Cardiac muscle cell (in vitro differentiated cells and primary cell): ENCODE data around the gene OR8D2. TPM values are rescaled to one million over a fixed set of nuclear protein-coding genes. Genes with fewer than 3 reads are reported as not detected.
"Not testable (repeated sequence)": the region's sequence is repeated elsewhere in the genome, so short reads cannot be mapped to it uniquely, and the experiment has no call there.

ENCODE experiments used
- DNase-seq, 2 donors: peaks; one replicate each; pipeline versions ENCODE4 v3.0.0 to v3.0.0-alpha.2; 2010 to 2017; ENCODE audit warnings: low read depth in 1 of 2, low spot score in 1 of 2
- H3K27ac ChIP-seq: fragments of 200-600 bp; sonication (generic); 2 replicates; pipeline ENCODE4 v1.5.1; 2016
- H3K27me3 ChIP-seq: fragments of 200-600 bp; sonication (generic); 2 replicates; pipeline ENCODE4 v1.6.0; 2016; ENCODE audit warnings: control low read depth
- H3K36me3 ChIP-seq: fragments of 200-600 bp; sonication (generic); 2 replicates; pipeline ENCODE4 v1.5.1; 2016; ENCODE audit warnings: control low read depth
- H3K4me1 ChIP-seq: fragments of 200-600 bp; sonication (generic); 2 replicates; pipeline ENCODE4 v1.8.1; 2017; ENCODE audit warnings: low read depth, mild to moderate bottlenecking, mixed run types
- H3K4me3 ChIP-seq: fragments of 200-600 bp; sonication (generic); 2 replicates; pipeline ENCODE4 v1.5.1; 2016; ENCODE audit warnings: mild to moderate bottlenecking
- H3K9me3 ChIP-seq: fragments of 200-600 bp; sonication (generic); 2 replicates; pipeline ENCODE4 v1.5.1; 2017; ENCODE audit warnings: low read depth, mild to moderate bottlenecking, control low read depth
- polyA plus RNA-seq: library from polyadenylated mRNA; unstranded; fragments of >200 nt; fragmentation: Nextera tagmentation; extraction: Ambion mirVana; gene quantifications from 2 replicates; pipeline ENCODE4 v1.2.1, GENCODE V29; 2016
- total RNA-seq: library from RNA; depleted of rRNA; stranded (reverse); fragments of >200 nt; gene quantifications from 2 replicates; pipeline ENCODE4 v1.2.3, GENCODE V29; 2016
- TF ChIP-seq, protein P1 (sequence below): IDR thresholded peaks from 2 replicates; pipeline ENCODE4 v1.5.1; 2012; ENCODE audit warnings: low read depth, mild to moderate bottlenecking, low read length

OR8D2 gene
- total and polyA plus RNA-seq, 2 experiments from 2014 or later: not detected

DNA sequence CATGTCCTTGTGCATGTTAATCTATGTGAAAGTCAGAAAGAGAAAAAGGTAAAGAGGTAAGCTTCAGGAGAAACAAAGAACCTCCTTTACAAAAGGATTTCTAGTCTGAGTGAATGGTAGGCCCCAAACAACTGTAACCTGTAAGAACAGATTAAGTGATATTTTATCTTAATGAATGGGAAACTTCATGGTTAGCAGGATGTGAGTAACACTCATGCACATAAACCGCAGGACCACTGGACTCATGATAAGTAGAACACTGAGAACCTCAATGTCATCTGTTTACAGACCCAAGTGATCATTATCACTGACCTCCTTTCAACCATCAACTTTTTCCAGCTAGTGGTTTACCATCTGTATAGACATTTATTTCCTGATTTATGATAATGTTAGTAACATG is 43.9 kb downstream of the OR8D2 start:
- H3K27me3 ChIP-seq: no peaks in the 10 kb centered on the region
- H3K36me3 ChIP-seq: no peaks in the 10 kb centered on the region
- H3K4me1 ChIP-seq: no peaks in the 10 kb centered on the region
- no peak overlapping the region for H3K27ac ChIP-seq
- H3K9me3 ChIP-seq: no peaks in the 10 kb centered on the region
- TF ChIP-seq, protein P1, sequence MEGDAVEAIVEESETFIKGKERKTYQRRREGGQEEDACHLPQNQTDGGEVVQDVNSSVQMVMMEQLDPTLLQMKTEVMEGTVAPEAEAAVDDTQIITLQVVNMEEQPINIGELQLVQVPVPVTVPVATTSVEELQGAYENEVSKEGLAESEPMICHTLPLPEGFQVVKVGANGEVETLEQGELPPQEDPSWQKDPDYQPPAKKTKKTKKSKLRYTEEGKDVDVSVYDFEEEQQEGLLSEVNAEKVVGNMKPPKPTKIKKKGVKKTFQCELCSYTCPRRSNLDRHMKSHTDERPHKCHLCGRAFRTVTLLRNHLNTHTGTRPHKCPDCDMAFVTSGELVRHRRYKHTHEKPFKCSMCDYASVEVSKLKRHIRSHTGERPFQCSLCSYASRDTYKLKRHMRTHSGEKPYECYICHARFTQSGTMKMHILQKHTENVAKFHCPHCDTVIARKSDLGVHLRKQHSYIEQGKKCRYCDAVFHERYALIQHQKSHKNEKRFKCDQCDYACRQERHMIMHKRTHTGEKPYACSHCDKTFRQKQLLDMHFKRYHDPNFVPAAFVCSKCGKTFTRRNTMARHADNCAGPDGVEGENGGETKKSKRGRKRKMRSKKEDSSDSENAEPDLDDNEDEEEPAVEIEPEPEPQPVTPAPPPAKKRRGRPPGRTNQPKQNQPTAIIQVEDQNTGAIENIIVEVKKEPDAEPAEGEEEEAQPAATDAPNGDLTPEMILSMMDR: no peak
- no peak overlapping the region for H3K4me3 ChIP-seq
- peak in 1 of 2 donors; percentile 66 for DNase-seq

DNA sequence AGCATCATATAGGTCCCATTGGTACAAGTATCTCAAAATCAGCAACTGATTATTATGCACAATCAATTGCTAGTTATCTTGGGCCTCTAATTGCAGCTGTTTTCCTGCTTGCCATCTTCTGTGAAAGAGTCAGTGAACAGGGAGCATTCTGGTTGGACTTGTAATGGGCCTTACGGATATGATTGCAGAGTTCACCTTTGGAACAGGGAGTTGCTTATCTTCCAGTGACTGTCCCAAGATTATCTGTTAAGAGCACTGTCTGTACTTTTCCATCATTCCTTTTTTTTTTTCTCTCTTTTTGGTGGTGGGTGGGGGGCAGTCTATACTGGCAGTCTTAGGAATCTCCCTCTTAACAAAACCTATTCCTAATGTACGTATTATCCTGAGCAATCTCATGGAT is 46.0 kb downstream of the OR8D2 start:
- Histone ChIP-seq H3K27ac (no peak overlapping the region), H3K27me3 (no peaks in the 10 kb centered on the region), H3K4me3 (no peak overlapping the region), H3K4me1 (no peaks in the 10 kb centered on the region), H3K9me3 (no peaks in the 10 kb centered on the region), H3K36me3 (no peaks in the 10 kb centered on the region)
- TF ChIP-seq, protein P1: no peak
- DNase-seq: no peak

GRCh38 chr11:124270886-124271285 is 49.1 kb downstream of the OR8D2 start:
- H3K9me3 ChIP-seq, H3K27me3 ChIP-seq, H3K36me3 ChIP-seq, H3K4me3 ChIP-seq, H3K27ac ChIP-seq, H3K4me1 ChIP-seq, DNase-seq: not testable (repeated sequence)

Other genes starting within 250 kb of the OR8D2 start
- gene VWA5A, start 204.7 kb downstream of the OR8D2 start, total RNA-seq: 20.8 and 28.9 TPM in 2 replicates
- gene VWA5A, start 204.7 kb downstream of the OR8D2 start, polyA plus RNA-seq: 34.1 and 37.6 TPM in 2 replicates
- gene OR10D3, start 136.9 kb downstream of the OR8D2 start, total RNA-seq: not detected in 2 replicates
- not detected in 2 replicates for gene OR10D3, start 136.9 kb downstream of the OR8D2 start, polyA plus RNA-seq
- not detected in 2 replicates for gene OR8G1, start 79.1 kb downstream of the OR8D2 start, total RNA-seq
- gene OR8G1, start 79.1 kb downstream of the OR8D2 start, polyA plus RNA-seq: not detected in 2 replicates
- not detected in 2 replicates for gene OR8G5, start 63.8 kb downstream of the OR8D2 start, total RNA-seq
- not detected in 2 replicates for gene OR8G5, start 63.8 kb downstream of the OR8D2 start, polyA plus RNA-seq
- not detected in 2 replicates for gene OR8D1, start 6.2 kb downstream of the OR8D2 start, total RNA-seq
- not detected in 2 replicates for gene OR8D1, start 6.2 kb downstream of the OR8D2 start, polyA plus RNA-seq
- not detected in 2 replicates for gene OR8B2, start 64.3 kb upstream of the OR8D2 start, total RNA-seq
- gene OR8B2, start 64.3 kb upstream of the OR8D2 start, polyA plus RNA-seq: not detected in 2 replicates
- gene OR8B3, start 78.8 kb upstream of the OR8D2 start, total RNA-seq: not detected in 2 replicates
- gene OR8B3, start 78.8 kb upstream of the OR8D2 start, polyA plus RNA-seq: not detected in 2 replicates
- gene OR8B4, start 104.7 kb upstream of the OR8D2 start, total RNA-seq: not detected in 2 replicates
- not detected in 2 replicates for gene OR8B4, start 104.7 kb upstream of the OR8D2 start, polyA plus RNA-seq
- gene OR8B8, start 125.5 kb upstream of the OR8D2 start, total RNA-seq: not detected in 2 replicates
- not detected in 2 replicates for gene OR8B8, start 125.5 kb upstream of the OR8D2 start, polyA plus RNA-seq
- not detected in 2 replicates for gene OR8B12, start 223.5 kb upstream of the OR8D2 start, total RNA-seq
- gene OR8B12, start 223.5 kb upstream of the OR8D2 start, polyA plus RNA-seq: not detected in 2 replicates
- not detected in 2 replicates for gene OR8A1, start 249.8 kb upstream of the OR8D2 start, total RNA-seq
- not detected in 2 replicates for gene OR8A1, start 249.8 kb upstream of the OR8D2 start, polyA plus RNA-seq